Stromal cell of bone marrow (primary cell): ENCODE results near the gene C13orf46.
"Not testable (repeated sequence)": the region's sequence is repeated elsewhere in the genome, so short reads cannot be mapped to it uniquely, and the experiment has no call there.

Experiments
- DNase-seq: peaks from one replicate; pipeline ENCODE4 v3.0.0-alpha.2; 2012; ENCODE audit warnings: low read depth

C13orf46 gene

GRCh38 chr13:113923376-113924063 is 50.4 kb downstream of the C13orf46 start:
- no peak for DNase-seq

DNA sequence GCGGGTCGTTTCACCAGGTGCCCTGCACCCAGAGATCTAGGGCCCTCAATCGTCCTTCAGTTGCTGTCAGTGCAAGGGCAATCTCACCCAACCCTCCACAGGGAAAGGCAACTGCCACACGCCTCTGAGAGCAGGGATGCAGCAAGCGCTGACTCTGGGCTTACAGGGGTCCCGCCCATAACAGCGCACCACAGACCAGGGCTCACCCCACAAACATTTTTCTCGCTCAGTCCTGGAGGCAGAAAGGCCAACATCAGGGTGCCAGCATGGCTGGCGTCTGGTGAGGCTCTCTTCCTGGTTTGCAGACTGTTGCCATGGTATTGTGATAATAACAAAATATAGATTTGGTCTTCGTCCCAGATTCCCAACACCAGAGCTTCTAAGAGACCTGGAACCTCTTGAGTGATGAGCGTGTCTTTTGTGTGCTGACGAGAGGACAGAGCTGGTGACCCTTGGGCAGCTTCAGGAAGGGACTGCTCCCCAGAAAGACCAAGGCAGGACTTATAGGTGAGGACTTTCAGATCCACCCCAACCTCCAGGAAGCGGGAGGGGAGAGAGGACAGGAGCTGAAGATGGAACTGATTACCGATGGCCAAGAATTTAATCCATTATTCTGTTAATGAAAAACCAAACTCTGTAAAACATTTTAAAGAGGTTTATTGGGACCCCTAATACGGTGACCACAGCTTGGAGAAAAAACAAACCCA is 51.3 kb downstream of the C13orf46 start:
- DNase-seq: no peak

- DNase-seq: no peak
Measured at GRCh38 chr13:113921763-113922162, 52.1 kb downstream of the C13orf46 start.

GRCh38 chr13:113920606-113921286 is 53.1 kb downstream of the C13orf46 start:
- DNase-seq: no peak

DNA sequence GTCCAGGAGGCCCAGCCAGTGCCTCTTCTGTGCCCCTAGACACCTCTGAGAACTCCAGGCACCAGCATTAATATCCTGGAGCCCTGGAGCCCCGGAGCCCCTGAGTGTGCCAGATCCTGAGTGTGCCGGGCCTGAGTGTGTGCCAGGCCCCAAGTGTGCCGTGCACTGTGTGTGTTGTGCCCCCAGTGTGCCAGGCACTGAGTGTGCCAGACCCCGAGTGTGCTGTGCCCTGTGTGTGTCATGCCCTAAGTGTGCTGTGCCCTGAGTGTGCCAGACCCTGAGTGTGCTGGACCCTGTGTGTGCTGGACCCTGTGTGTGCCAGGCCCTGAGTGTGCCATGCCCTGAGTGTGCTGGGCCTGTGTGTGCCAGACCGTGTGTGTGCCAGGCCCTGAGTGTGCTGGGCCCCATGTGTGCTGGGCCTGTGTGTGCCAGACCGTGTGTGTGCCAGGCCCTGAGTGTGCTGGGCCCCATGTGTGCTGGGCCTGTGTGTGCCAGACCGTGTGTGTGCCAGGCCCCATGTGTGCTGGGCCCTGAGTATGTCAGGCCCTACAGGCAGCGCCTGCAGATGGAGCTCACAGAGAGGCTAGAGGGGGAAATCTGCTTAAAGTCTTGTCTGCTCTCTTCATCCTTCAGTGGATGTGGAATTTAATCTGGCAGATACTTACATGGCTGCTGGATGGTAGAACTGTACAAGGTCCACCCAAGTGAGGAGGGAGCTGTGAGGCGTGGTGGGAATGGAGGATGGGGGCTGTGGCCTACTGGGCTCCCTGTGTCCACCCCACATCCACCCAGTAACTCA is 53.9 kb downstream of the C13orf46 start:
- DNase-seq: no peak

DNA sequence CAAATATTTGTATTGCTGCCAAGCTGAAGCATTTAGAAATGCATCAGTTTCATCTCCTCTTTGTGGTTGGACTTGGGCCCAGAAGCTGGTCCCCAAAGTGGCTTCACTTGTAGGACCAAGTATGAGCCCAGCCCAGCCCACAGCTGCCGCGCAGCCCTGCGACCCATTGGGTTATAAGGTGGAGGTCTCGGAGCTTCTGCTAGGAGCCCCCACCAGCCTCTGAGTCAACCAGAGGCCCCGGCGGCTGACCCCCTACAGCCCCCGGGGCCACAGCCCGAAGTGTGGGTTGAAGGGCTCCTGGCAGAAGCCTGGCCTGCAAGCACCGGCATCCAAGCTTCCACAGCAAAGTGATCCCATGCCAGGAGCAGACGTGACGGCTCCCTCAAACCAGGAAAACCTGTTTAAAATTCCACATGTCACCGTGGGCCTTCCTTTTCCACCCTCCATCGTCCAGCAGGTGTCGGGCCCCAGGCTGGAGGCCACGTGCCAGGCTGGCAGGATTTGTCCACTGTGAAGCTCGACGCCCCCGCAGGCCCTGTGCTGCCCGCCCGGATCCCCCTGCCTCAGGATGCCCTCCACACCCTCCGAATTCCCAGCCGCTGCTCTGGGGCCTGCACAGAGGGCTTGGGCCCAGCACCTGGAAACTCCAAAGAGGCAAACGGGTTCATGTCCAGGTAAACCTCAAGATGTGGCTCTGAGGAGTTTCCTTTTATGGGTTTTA is 54.7 kb downstream of the C13orf46 start:
- no peak for DNase-seq

DNA sequence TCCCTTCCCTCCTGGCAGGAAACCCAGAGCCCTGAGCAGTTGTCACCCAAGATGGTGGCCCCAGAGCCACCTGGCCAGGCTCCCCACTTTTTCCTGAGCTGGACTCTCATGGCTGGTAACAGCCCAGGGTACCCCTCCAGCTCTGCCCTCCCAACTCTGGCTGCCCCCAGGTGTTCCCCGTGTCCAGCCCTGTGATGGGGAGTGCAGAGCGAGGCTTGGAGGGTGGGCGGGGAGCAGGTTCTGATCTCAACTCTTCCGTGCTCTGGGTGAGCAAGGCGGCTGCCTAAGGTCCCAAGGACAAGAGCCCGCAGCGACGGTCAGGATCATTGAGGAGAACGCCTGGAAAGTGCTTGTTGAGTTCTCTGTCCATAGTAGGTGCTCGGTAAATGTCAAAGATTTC is 55.3 kb downstream of the C13orf46 start:
- DNase-seq: no peak

GRCh38 chr13:113917594-113918371 is 56.1 kb downstream of the C13orf46 start:
- DNase-seq: no peak

- DNase-seq: no peak
Measured at GRCh38 chr13:113917096-113917495, 56.8 kb downstream of the C13orf46 start.

DNA sequence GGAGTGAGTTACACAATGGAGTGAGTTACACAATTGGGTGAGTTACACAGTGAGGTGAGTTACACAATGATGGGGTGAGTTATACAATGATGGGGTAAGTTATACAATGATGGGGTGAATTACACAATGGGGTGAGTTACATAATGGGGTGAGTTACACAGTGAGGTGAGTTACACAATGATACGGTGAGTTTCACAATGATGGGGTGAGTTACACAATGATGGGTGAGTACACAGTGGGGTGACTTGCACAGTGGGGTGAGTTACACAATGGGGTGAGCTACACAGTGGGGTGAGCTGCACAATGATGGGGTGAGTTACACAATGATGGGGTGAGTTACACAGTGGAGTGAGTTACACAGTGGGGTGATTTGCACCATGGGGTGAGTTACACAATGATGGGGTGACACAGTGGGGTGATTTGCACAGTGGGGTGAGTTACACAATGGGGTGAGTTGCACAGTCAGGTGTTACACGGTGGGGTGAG is 57.5 kb downstream of the C13orf46 start:
- DNase-seq: no peak

GRCh38 chr13:113915786-113916329 is 58.0 kb downstream of the C13orf46 start:
- DNase-seq: no peak

DNA sequence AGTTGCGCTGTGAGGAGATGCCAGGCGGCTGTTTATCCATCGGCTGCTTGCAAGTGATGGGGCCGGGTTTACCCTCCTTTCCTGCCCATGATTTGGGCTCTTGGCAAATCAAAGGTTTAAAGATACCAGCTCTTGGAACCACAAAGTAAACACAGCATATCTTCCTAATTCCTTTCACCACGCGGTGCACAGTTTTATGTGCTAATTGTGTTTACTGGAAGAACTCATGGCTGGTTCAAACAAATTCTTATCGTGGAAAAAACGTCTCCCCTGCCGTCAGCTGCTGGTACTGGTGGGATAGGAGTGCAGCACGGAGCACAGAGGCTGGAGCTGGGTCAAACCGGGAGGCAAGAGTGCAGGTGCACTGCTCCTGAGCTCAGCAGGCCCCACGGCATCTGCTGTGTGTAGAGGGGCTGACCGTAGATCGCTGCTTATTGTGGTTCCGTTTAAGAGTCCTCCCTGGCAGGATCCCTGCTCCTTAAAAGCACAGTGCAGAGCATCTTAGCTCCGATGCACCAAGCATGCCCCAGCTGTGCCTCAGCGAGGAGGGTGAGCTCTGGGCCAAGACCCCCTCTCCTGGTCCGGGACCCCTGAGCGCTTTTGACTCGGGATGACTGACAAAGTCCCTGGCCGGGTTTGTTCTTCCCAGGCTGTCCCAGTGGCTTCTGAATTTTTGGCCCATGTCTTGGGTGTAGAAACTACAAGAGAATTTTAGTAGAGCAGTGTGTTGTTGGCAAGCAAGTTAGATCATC is 58.7 kb downstream of the C13orf46 start:
- DNase-seq: no peak

DNA sequence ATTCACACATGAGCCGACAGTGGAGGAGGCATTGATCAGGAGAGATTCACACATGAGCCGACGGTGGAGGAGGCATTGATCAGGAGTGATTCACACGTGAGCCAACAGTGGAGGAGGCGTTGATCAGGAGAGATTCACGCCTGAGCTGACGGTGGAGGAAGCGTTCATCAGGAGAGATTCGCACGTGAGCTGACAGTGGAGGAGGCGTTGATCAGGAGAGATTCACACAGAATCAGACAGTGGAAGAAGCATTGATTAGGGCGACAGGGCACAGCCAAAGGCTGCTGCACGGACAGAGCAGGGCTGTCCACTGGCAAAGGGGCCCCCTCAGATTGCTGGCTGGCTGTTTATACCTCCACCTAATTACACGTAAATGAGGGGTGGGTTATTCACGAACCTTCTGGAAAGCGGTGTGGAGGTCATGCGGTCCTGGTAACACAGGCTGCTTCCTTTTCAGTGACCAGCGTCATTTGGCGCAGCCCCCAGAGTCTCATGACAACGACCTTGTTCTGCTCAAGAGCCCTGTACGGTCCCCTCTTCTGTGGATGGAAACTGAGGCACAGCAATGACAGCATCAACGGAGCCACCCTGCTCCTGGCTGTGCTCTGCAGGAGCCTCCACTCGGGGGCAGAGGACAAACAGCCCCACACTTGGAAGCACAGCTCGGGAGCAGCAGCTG is 59.4 kb downstream of the C13orf46 start:
- DNase-seq: no peak

DNA sequence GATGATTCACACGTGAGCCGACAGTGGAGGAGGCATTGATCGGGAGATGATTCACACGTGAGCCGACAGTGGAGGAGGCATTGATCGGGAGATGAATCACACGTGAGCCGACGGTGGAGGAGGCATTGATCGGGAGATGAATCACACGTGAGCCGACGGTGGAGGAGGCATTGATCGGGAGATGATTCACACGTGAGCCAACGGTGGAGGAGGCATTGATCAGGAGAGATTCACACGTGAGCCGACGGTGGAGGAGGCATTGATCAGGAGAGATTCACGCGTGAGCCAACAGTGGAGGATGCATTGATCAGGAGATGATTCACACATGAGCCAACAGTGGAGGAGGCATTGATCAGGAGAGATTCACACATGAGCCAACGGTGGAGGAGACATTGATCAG is 60.0 kb downstream of the C13orf46 start:
- not testable (repeated sequence) for DNase-seq

- not testable (repeated sequence) for DNase-seq
Measured at GRCh38 chr13:113913408-113913807, 60.5 kb downstream of the C13orf46 start.

DNA sequence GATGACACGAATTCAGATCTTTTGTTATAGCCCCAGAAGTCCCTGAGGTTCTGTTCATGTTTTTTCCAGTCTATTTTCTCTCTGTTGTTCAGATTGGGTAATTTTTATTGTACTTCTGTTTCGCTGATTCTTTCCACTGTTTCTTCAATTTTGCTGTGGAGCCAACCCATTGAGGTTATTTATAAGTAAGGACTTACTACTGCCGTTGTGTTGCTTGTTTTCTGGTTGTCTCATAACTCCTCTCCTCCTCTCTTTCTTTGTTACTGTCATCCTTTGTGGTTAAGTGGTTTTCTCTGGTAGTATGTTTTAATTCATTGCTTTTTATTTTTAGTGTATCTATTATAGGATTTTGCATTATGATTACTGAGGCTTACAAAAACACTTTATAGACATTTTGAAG is 61.3 kb downstream of the C13orf46 start:
- DNase-seq: no peak

- no peak for DNase-seq
Measured at GRCh38 chr13:113907635-113908617, 66.0 kb downstream of the C13orf46 start.

DNA sequence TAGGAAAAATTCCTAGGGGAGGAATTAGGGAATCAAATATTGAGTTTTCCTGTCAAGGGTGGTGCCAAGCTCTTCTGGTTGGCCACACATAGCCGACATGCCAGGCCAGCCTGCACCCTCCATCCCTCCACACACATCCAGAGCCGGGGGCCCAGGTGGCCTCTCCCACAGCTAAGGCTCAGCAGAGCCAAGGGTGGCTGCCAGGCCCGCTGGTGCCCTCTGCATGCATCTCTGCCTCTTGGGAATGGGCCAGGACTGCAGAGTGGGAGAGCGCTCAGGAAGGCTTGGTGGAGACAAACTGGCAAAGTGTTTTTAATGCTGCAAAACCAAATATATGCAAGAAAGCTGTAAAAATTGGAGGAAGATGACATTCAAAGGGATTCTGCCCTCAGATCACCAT is 67.3 kb downstream of the C13orf46 start:
- DNase-seq: no peak
